Gastroesophageal sphincter (tissue), 4 donors: Measurements from ENCODE around the gene PHOX2A. TPM values are rescaled to one million over a fixed set of nuclear protein-coding genes. Genes with fewer than 3 reads are reported as not detected.

Experiments used
- ATAC-seq: fragments of 150-250 bp; one replicate; pipeline ENCODE4 v1.9.1; 2016; ENCODE audit warnings: mild to moderate bottlenecking, moderate library complexity
- H3K27ac ChIP-seq, 4 donors: fragments of 200-600 bp; sonication (generic) in 3 of 4; 1 replicate in 3 of 4; 2 replicates in 1 of 4; pipeline ENCODE4 v1.5.1; 2016 to 2019
- H3K27me3 ChIP-seq: fragments of 200-600 bp; sonication (generic); one replicate; pipeline ENCODE4 v1.5.1; 2019
- H3K36me3 ChIP-seq, 2 donors: fragments of 200-600 bp; sonication (generic); one replicate each; pipeline ENCODE4 v1.5.1; 2019; ENCODE audit warnings: control low read depth in 1 of 2
- H3K4me1 ChIP-seq, 3 donors: fragments of 200-600 bp; sonication (generic); 1 replicate in 2 of 3; 2 replicates in 1 of 3; pipeline ENCODE4 v1.5.1; 2016 to 2019; ENCODE audit warnings: control low read depth in 2 of 3
- H3K4me3 ChIP-seq, 2 donors: fragments of 200-600 bp; sonication (generic); one replicate each; pipeline ENCODE4 v1.5.1; 2019; ENCODE audit warnings: mild to moderate bottlenecking in 1 of 2, moderate library complexity in 1 of 2
- H3K9me3 ChIP-seq, 3 donors: fragments of 200-600 bp; sonication (generic); one replicate each; pipeline ENCODE4 v1.5.1; 2017 to 2019; ENCODE audit warnings: control low read depth in 2 of 3
- EP300 ChIP-seq: sonication (generic); formaldehyde crosslinking; IDR thresholded peaks from one replicate; pipeline ENCODE4 v1.6.1; 2017; ENCODE audit warnings: antibody characterized with exemption, mild to moderate bottlenecking
- POLR2A ChIP-seq, 2 donors: fragments of 450-650 bp; IDR thresholded peaks; one replicate each; pipeline ENCODE4 v1.6.1; 2017; ENCODE audit warnings: antibody characterized with exemption in 2 of 2, mild to moderate bottlenecking in 2 of 2, moderate library complexity in 1 of 2
- POLR2AphosphoS5 ChIP-seq: sonication (generic); formaldehyde crosslinking; IDR thresholded peaks from one replicate; pipeline ENCODE4 v1.6.1; 2017; ENCODE audit warnings: antibody characterized with exemption
- WGBS, 2 donors: methylation state at CpG; one replicate each; pipeline ENCODE4 v1.1.5; 2018; ENCODE audit warnings: low coverage in 1 of 2; 5-methylcytosine and 5-hydroxymethylcytosine counted together
- total RNA-seq, 4 donors: library from RNA; depleted of rRNA; stranded (reverse); fragments of >200 nt; gene quantifications; one replicate each; pipeline ENCODE4 v1.1.0, GENCODE V29; 2016
- TF ChIP-seq, protein P1 (sequence below), 4 experiments: fragments of 200-600 bp in 2 of 4; fragments of 450-650 bp in 2 of 4; sonication (generic) in 1 of 4; IDR thresholded peaks; one replicate each; pipeline ENCODE4 v1.5.1; 2017 to 2019; ENCODE audit warnings: antibody characterized with exemption in 4 of 4, mild to moderate bottlenecking in 2 of 4, moderate library complexity in 2 of 4

PHOX2A gene
- total RNA-seq, 4 donors from 2014 or later: 0.37 to 3.2 (median 0.89) TPM; not detected in 1

DNA sequence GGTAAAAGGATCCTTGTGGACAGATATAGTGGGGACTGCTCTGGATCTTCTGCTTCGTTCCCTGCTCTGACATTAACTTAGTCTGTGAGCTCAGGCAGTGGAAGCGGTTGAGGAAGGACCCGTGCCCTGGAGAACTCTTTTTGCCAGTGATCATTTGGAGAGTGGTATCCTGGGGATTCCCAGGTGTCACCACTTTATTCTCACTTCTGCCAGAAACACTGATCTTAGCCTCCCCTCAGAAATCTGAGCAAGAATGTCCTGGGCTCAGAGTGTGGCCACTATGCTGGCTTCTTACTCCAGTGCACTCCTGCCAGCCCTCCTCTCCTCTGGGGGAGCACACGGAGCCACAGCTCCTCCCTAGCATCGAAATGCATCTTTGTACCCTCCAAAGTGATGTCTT is 7.6 kb upstream of the PHOX2A start:
- H3K4me3 ChIP-seq: no peak overlapping the region
- WGBS, 2 donors: 81 to 84% methylated on average over 3 to 5 of the region's 5 CpGs
- H3K4me1 ChIP-seq: no peaks in the 10 kb centered on the region
- no peaks in the 10 kb centered on the region for H3K36me3 ChIP-seq
- H3K27ac ChIP-seq: no peak overlapping the region
- H3K27me3 ChIP-seq: peaks cover 52% of the 10 kb centered on the region
- no peak for ATAC-seq
- no peak for TF ChIP-seq POLR2A (IDR thresholded peaks at IDR 0.05)
- no peaks in the 10 kb centered on the region for H3K9me3 ChIP-seq

DNA sequence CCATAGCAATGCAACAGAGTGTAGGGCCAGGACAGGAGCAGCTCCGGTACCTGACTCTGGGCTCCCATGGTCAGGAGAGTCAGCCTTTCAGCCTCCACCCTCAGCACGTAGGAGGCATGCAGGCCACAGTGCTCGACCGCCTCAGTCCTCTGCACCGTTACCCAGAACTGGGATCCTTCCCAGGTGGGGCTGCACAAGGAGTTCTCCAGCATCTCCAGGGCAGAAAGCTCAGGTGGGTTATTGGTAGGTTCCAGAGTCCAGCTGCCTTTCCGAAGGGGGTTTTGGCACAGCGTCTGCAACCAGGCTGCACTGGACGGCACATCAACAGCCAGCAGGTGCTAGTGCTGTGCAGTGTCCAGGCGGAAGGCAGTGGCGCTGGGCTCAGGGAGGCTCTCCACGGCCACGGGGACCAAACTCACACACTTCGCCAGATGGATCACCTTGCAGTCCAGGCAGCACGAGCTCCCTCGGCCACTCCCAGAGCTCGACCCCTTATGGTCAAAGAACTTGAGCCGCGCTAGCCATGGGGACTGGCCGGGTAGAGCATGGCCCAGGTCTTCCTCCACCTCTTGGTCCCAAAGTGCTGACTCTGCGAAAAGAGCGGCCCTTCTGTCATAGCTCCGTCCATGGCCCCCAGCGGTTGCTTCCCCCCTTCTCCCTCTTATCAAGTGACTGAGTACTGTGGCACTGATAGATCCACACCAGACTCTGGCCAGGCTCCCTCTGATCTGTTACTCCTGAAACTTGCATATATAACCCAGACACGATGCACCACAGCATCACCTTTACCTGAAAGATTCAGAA is 6.9 kb upstream of the PHOX2A start:
- no peak for ATAC-seq
- Histone ChIP-seq H3K9me3 (no peaks in the 10 kb centered on the region), H3K27me3 (peaks cover 59% of the 10 kb centered on the region), H3K27ac (no peak overlapping the region), H3K4me1 (no peaks in the 10 kb centered on the region), H3K36me3 (no peaks in the 10 kb centered on the region), H3K4me3 (no peak overlapping the region)
- 81 to 100% methylated on average over 2 to 5 of the region's 24 CpGs for whole genome bisulfite sequencing, 2 donors
- TF ChIP-seq POLR2AphosphoS5: no peak
- TF ChIP-seq, protein P1, sequence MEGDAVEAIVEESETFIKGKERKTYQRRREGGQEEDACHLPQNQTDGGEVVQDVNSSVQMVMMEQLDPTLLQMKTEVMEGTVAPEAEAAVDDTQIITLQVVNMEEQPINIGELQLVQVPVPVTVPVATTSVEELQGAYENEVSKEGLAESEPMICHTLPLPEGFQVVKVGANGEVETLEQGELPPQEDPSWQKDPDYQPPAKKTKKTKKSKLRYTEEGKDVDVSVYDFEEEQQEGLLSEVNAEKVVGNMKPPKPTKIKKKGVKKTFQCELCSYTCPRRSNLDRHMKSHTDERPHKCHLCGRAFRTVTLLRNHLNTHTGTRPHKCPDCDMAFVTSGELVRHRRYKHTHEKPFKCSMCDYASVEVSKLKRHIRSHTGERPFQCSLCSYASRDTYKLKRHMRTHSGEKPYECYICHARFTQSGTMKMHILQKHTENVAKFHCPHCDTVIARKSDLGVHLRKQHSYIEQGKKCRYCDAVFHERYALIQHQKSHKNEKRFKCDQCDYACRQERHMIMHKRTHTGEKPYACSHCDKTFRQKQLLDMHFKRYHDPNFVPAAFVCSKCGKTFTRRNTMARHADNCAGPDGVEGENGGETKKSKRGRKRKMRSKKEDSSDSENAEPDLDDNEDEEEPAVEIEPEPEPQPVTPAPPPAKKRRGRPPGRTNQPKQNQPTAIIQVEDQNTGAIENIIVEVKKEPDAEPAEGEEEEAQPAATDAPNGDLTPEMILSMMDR (IDR thresholded peaks at IDR 0.05): no peak
- no peak for TF ChIP-seq POLR2A (IDR thresholded peaks at IDR 0.05)
- no peak for TF ChIP-seq EP300

DNA sequence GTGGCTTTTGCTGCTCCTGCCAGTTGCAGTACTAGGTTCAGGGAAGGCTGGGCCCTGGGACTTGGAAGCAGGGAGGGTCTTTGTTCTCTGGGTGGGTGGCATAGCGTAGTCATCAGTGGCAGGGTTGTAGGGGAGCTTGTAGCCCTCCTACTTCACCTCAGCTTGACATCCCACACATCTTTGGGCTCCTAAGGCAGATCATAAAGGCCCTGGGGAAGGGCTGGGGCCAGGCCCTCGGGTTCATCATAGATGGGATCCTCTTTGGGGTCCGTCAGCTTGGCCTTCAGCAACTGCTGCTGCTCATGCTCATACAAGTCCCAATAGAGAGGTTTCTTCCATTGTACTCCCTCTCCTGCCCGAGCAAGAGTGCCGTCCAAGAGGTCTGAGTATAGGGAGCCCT is 6.0 kb upstream of the PHOX2A start:
- no peak for ATAC-seq
- no peaks in the 10 kb centered on the region for H3K36me3 ChIP-seq
- no peak overlapping the region for H3K27ac ChIP-seq
- TF ChIP-seq EP300 (no peak), POLR2AphosphoS5 (no peak), POLR2A (IDR thresholded peaks at IDR 0.05) (no peak)
- TF ChIP-seq, protein P1 (IDR thresholded peaks at IDR 0.05): no peak
- H3K4me3 ChIP-seq: no peak overlapping the region
- H3K27me3 ChIP-seq: peaks cover 68% of the 10 kb centered on the region
- H3K4me1 ChIP-seq: peaks cover 0 to under 1% (median 0%) of the 10 kb centered on the region in 3 donors
- no peaks in the 10 kb centered on the region for H3K9me3 ChIP-seq
- WGBS, 2 donors: no CpG with 5 or more reads among the region's 5 CpGs

GRCh38 chr11:72247584-72247983 is 3.6 kb upstream of the PHOX2A start:
- Histone ChIP-seq H3K36me3 (no peaks in the 10 kb centered on the region), H3K27me3 (peaks cover 85% of the 10 kb centered on the region), H3K4me3 (no peak overlapping the region), H3K27ac (no peak overlapping the region), H3K9me3 (no peaks in the 10 kb centered on the region), H3K4me1 (peaks cover 0 to 17% (median 8%) of the 10 kb centered on the region in 3 donors)
- no peak for ATAC-seq
- WGBS, 2 donors: 11% methylated on average over 1 of the region's 2 CpGs; no CpG with 5 or more reads in 1 of the 2 donors
- TF ChIP-seq POLR2AphosphoS5: no peak
- TF ChIP-seq EP300: no peak
- no peak for TF ChIP-seq POLR2A (IDR thresholded peaks at IDR 0.05)
- TF ChIP-seq, protein P1 (IDR thresholded peaks at IDR 0.05): no peak

DNA sequence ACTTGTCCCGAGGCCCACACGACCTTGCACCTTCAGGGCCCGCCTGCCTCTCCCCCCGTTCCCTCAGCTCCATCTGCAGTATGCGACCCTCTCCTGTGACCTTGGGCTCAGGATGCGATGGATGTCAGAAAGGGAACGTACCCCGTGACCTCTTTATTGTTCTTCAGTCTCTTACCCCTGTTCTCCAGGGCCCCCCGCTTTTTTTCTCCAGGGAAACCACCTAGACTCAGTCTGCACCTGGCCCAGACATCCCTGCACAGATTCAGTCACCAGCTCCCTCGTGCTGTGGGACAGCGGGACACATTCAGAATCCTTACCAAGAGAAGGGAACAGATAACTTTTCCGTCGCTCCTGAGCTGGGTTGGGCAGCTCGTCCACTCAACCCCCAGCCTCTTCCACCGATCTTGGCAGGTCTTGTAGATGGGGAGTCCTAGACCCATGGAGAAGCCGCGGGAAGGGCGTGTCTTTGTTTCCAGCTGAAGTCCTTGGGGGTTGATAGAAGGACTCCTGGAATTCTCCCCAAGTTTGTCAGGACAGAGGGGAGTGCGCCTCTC is 1.4 kb upstream of the PHOX2A start:
- H3K4me3 ChIP-seq: no peak overlapping the region
- H3K9me3 ChIP-seq: no peaks in the 10 kb centered on the region
- H3K27ac ChIP-seq: no peak overlapping the region
- 0 to 27% methylated on average over 1 to 11 of the region's 19 CpGs for WGBS, 2 donors
- ATAC-seq: no peak
- H3K4me1 ChIP-seq: peaks cover 0 to 25% (median 13%) of the 10 kb centered on the region in 3 donors
- H3K36me3 ChIP-seq: no peaks in the 10 kb centered on the region
- peaks cover 87% of the 10 kb centered on the region for H3K27me3 ChIP-seq
- TF ChIP-seq EP300: no peak
- no peak for TF ChIP-seq POLR2A (IDR thresholded peaks at IDR 0.05)
- no peak for TF ChIP-seq POLR2AphosphoS5
- TF ChIP-seq, protein P1 (IDR thresholded peaks at IDR 0.05): no peak
